Heart right ventricle (tissue), 16 donors: ENCODE results near the gene SF3A2. TPM values are rescaled to one million over a fixed set of nuclear protein-coding genes. Genes with fewer than 3 reads are reported as not detected.

Experiments
- ATAC-seq, 8 donors: fragments of 200-7000 bp; cut with Tn5 transposase; one replicate each; pipeline ENCODE4 v1.9.1; 2020; ENCODE audit warnings: mild to moderate bottlenecking in 8 of 8, moderate library complexity in 8 of 8, moderate number of reproducible peaks in 1 of 8
- DNase-seq, 2 donors: peaks; one replicate each; pipeline ENCODE4 v3.0.0-alpha.2; 2020
- H3K27ac ChIP-seq, 10 donors: fragments of 200-600 bp; sonication (generic) in 2 of 10; one replicate each; pipeline versions ENCODE4 v1.5.0 to v1.8.0; 2020 to 2022; ENCODE audit warnings: mild to moderate bottlenecking in 3 of 10
- H3K27me3 ChIP-seq, 7 donors: fragments of 200-600 bp; one replicate each; pipeline ENCODE4 v1.8.0; 2021 to 2022; ENCODE audit warnings: mild to moderate bottlenecking in 2 of 7
- H3K36me3 ChIP-seq, 9 donors: fragments of 200-600 bp; sonication (generic) in 1 of 9; one replicate each; pipeline versions ENCODE4 v1.5.0 to v1.8.0; 2020 to 2022; ENCODE audit warnings: mild to moderate bottlenecking in 2 of 9
- H3K4me1 ChIP-seq, 9 donors: fragments of 200-600 bp; sonication (generic) in 1 of 9; one replicate each; pipeline versions ENCODE4 v1.5.0 to v1.8.0; 2020 to 2022; ENCODE audit warnings: mild to moderate bottlenecking in 4 of 9
- H3K4me3 ChIP-seq, 10 donors: fragments of 200-600 bp; sonication (generic) in 2 of 10; one replicate each; pipeline versions ENCODE4 v1.5.0 to v1.8.0; 2020 to 2022; ENCODE audit warnings: mild to moderate bottlenecking in 7 of 10, moderate library complexity in 2 of 10
- H3K9me3 ChIP-seq, 11 donors: fragments of 200-600 bp in 10 of 11; sonication (generic) in 2 of 11; one replicate each; pipeline versions ENCODE4 v1.5.0 to v1.8.0; 2013 to 2022; ENCODE audit warnings: mild to moderate bottlenecking in 2 of 11, control low read depth in 1 of 11, moderate library complexity in 1 of 11
- WGBS, 2 donors: extraction: QIAGEN DNeasy Blood & Tissue Kit; methylation state at CpG; one replicate each; pipeline ENCODE4 v1.1.7; 2013; ENCODE audit warnings: inconsistent platforms in 1 of 2; 5-methylcytosine and 5-hydroxymethylcytosine counted together
- intact Hi-C, 10 donors: fragments of 100-400 bp; cut with DNase I; formaldehyde crosslinking; loops; one replicate each; pipeline versions ENCODE4 v1.11.1 to v1.14.2; 2022
- polyA plus RNA-seq, 2 donors: library from polyadenylated mRNA; stranded (reverse); fragments of 200-250 nt; gene quantifications; one replicate each; pipeline ENCODE4 v1.2.3, GENCODE V29; 2013
- total RNA-seq, 10 donors: library from RNA; stranded (reverse); fragmentation: NEBNext Ultra II Directional in 3 of 10; extraction: Animal tissue kit (Norgen Biotek cat#: 25700) in 3 of 10; gene quantifications; one replicate each; pipeline versions ENCODE4 v1.2.1 to v1.2.4, GENCODE V29; 2021 to 2023
- TF ChIP-seq, protein P1 (sequence below), 9 donors: fragments of 200-600 bp; sonication (generic) in 2 of 9; IDR thresholded peaks; one replicate each; pipeline versions ENCODE4 v1.5.0 to v1.8.0; 2021 to 2022; ENCODE audit warnings: antibody characterized with exemption in 9 of 9, mild to moderate bottlenecking in 5 of 9, moderate library complexity in 1 of 9
- donor health status: Arrhythmogenic right ventricular cardiomyopathy.
- donor health status: ischemic (EF 13 %, LVEDD 7.1; RV severe dilation, severe dysfunction).
- donor health status: healthy with polysubstance abuse.
- donor health status: DM: no; HTN: yes; CAD: no.
- donor health status: DM: no; HTN: no; CAD: no.
- donor health status: ischemic (EF 25% LVEDD 6.9; RV normal size, moderate dysfunction).
- donor health status: ischemic (EF 25% LVEDD 5.7; RV mildly dilated, moderate dysfunction).
- donor health status: healthy.
- donor health status: DM: yes; HTN: yes; CAD: no.
- donor health status: Ischemic cardiomyopathy.
- donor health status: ischemic (EF 35%, LVEDD 5.7; RV mildly dilated, moderate dysfunction).
- donor health status: nonischemic (EF 11% LVEDD 7.7; RV severe dilation, severe dysfunction).
- donor health status: DM: yes; HTN: yes; CAD: no.
- donor health status: PGD.
- donor health status: ischemic (EF 29% LVEDD 5.4; RV normal size, mild dysfunction).
- donor health status: nonischemic (EF 23%, LVEDD 6.1; RV moderate dilation, normal function).

SF3A2 gene
- total and polyA plus RNA-seq, 12 donors: 24.6 to 47.3 (median 30.4) TPM

DNA sequence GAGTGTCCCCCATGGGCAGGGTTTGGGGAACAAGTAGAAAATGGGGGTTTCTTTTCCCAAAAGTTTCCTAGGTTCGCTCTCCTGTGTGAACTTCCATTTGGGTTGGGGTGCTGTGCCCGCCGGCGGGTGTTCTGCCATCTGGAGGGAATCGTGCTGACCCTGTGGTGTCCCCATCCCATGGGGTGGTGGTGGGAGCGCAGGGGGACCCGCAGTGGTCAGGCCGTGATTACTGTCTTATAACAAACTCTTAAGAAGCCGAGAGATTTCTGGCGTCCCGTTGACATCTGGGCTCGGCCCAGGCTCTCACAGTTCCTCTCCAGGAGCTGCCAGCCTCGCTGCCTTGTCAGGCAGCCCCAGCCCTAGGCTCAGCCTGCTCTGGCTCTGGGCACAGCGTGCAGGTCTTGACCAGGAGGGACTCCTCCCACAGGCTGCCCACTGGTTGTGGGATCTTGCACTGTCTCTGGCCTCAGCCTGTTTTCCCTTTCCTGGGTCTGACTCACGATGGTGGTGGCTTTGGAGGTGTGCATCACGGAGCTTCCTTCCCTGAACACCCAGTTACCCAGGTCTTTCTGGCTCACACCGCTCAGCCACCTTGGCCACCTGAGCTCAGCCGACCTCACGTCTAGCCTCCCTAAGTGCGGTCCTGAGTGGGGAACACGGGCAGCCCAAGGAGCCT, 35.0 kb upstream of the SF3A2 start:
- 92 to 94% methylated on average over 21 of the region's 21 CpGs for WGBS, 2 donors
- H3K4me3 ChIP-seq: no peak overlapping the region
- no peaks in the 10 kb centered on the region for H3K27me3 ChIP-seq
- TF ChIP-seq, protein P1, sequence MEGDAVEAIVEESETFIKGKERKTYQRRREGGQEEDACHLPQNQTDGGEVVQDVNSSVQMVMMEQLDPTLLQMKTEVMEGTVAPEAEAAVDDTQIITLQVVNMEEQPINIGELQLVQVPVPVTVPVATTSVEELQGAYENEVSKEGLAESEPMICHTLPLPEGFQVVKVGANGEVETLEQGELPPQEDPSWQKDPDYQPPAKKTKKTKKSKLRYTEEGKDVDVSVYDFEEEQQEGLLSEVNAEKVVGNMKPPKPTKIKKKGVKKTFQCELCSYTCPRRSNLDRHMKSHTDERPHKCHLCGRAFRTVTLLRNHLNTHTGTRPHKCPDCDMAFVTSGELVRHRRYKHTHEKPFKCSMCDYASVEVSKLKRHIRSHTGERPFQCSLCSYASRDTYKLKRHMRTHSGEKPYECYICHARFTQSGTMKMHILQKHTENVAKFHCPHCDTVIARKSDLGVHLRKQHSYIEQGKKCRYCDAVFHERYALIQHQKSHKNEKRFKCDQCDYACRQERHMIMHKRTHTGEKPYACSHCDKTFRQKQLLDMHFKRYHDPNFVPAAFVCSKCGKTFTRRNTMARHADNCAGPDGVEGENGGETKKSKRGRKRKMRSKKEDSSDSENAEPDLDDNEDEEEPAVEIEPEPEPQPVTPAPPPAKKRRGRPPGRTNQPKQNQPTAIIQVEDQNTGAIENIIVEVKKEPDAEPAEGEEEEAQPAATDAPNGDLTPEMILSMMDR (IDR thresholded peaks at IDR 0.05): no peak
- H3K36me3 ChIP-seq: peaks cover 0 to 84% (median 0%) of the 10 kb centered on the region in 9 donors
- ATAC-seq: no peak
- no peaks in the 10 kb centered on the region for H3K9me3 ChIP-seq
- intact Hi-C loops: no loop called here
- H3K27ac ChIP-seq: no peak overlapping the region
- peaks cover 0 to 9% (median 0%) of the 10 kb centered on the region in 9 donors for H3K4me1 ChIP-seq
- DNase-seq: no peak

GRCh38 chr19:2202366-2202765, 34.3 kb upstream of the SF3A2 start:
- intact Hi-C loops: no loop called here
- peaks cover 0 to 9% (median 0%) of the 10 kb centered on the region in 9 donors for H3K4me1 ChIP-seq
- WGBS, 2 donors: 95% methylated on average over 15 of the region's 15 CpGs
- TF ChIP-seq, protein P1 (IDR thresholded peaks at IDR 0.05): no peak
- ATAC-seq (no peak), DNase-seq (no peak)
- no peak overlapping the region for H3K4me3 ChIP-seq
- H3K9me3 ChIP-seq: no peaks in the 10 kb centered on the region
- no peaks in the 10 kb centered on the region for H3K27me3 ChIP-seq
- no peak overlapping the region for H3K27ac ChIP-seq
- H3K36me3 ChIP-seq: peaks cover 0 to 84% (median 7%) of the 10 kb centered on the region in 9 donors

DNA sequence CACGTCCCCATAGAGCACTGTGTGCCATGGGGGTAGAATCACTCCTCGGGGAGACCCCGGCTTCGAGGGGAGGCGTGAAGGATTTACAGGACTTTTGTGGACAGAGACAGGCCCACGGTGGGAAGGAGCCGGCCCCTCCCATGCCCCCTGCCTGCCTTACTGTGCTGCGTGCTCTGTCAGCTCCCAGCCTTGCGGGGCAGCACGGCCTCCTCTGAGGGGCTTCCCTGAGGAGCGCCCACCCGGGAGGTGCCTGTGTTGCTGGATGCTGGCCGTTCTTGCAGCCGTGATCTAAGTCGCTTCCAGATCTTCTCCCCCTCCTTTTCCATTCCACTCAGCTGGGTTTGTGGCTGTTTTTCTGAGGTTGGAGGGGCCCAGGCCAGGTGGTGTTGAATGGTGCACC, 29.6 kb upstream of the SF3A2 start:
- TF ChIP-seq, protein P1 (IDR thresholded peaks at IDR 0.05): no peak
- Histone ChIP-seq H3K9me3 (no peaks in the 10 kb centered on the region), H3K27ac (no peak overlapping the region), H3K36me3 (peaks cover 5 to 87% (median 25%) of the 10 kb centered on the region in 9 donors), H3K27me3 (no peaks in the 10 kb centered on the region), H3K4me3 (no peak overlapping the region), H3K4me1 (peaks cover 6 to 20% (median 16%) of the 10 kb centered on the region in 9 donors)
- intact Hi-C loops: loop anchor here in 1 of 10 donors (5.0 kb wide), 1 partner anchor 50 kb away; no protein-coding TSS in a partner anchor
- no peak for DNase-seq
- no peak for ATAC-seq
- WGBS, 2 donors: 89 to 93% methylated on average over 15 of the region's 15 CpGs

GRCh38 chr19:2207991-2208860, 28.4 kb upstream of the SF3A2 start:
- Histone ChIP-seq H3K4me1 (peaks cover 6 to 20% (median 16%) of the 10 kb centered on the region in 9 donors), H3K36me3 (peaks cover 5 to 87% (median 33%) of the 10 kb centered on the region in 9 donors), H3K4me3 (peak overlapping the region in 1 of 10 donors; percentile 9), H3K9me3 (no peaks in the 10 kb centered on the region), H3K27me3 (no peaks in the 10 kb centered on the region), H3K27ac (peak overlapping the region in 5 of 10 donors; percentile 15 to 44 (median 37))
- TF ChIP-seq, protein P1 (IDR thresholded peaks at IDR 0.05): peak in 6 of 9 donors; percentile 15 to 54 (median 38)
- DNase-seq: peak; percentile 67 to 68
- intact Hi-C loops: loop anchor here in 1 of 10 donors (5.0 kb wide), 1 partner anchor 51 kb away; no protein-coding TSS in a partner anchor
- ATAC-seq: peak; percentile 34 to 84 (median 73)
- WGBS, 2 donors: 55 to 56% methylated on average over 34 to 36 of the region's 36 CpGs
